Amygdala (tissue), 56 donors: ENCODE measurements around the gene PDE10A.

Source experiments
- DNase-seq, 56 donors: peaks; one replicate each; lab custom pipeline; 2025; lab: John Stamatoyannopoulos, UW

The PDE10A gene

GRCh38 chr6:165657325-165657680, 5.7 kb downstream of the PDE10A start:
- DNase-seq: no peak

- no peak for DNase-seq
Observed at GRCh38 chr6:165656581-165657324, 6.3 kb downstream of the PDE10A start.

- DNase-seq: no peak
Observed at GRCh38 chr6:165655191-165655590, 7.8 kb downstream of the PDE10A start.

GRCh38 chr6:165654144-165654543, 8.9 kb downstream of the PDE10A start:
- DNase-seq: no peak

DNA sequence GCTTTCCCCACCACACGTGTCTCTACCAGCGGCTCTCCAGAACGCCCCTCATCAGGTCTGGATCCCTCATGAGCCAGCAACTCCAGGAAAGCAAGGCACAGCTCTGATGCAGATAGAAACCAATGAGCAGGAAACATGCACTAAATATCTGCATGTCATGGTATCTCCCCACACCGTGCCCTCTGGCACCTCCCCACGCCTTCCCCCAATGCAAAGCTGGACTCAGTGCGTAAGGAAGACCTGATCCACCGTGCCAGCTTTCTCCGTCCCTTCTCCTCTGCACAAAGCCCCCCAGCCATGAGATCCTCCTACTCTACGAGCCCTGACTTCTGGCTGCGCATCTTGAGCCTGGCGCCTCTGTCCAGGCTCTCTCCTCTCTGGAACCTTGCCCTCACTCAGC, 9.4 kb downstream of the PDE10A start:
- DNase-seq: no peak

- no peak for DNase-seq
Observed at GRCh38 chr6:165653196-165653595, 9.8 kb downstream of the PDE10A start.

- DNase-seq: no peak
Observed at GRCh38 chr6:165652766-165653165, 10.3 kb downstream of the PDE10A start.

DNA sequence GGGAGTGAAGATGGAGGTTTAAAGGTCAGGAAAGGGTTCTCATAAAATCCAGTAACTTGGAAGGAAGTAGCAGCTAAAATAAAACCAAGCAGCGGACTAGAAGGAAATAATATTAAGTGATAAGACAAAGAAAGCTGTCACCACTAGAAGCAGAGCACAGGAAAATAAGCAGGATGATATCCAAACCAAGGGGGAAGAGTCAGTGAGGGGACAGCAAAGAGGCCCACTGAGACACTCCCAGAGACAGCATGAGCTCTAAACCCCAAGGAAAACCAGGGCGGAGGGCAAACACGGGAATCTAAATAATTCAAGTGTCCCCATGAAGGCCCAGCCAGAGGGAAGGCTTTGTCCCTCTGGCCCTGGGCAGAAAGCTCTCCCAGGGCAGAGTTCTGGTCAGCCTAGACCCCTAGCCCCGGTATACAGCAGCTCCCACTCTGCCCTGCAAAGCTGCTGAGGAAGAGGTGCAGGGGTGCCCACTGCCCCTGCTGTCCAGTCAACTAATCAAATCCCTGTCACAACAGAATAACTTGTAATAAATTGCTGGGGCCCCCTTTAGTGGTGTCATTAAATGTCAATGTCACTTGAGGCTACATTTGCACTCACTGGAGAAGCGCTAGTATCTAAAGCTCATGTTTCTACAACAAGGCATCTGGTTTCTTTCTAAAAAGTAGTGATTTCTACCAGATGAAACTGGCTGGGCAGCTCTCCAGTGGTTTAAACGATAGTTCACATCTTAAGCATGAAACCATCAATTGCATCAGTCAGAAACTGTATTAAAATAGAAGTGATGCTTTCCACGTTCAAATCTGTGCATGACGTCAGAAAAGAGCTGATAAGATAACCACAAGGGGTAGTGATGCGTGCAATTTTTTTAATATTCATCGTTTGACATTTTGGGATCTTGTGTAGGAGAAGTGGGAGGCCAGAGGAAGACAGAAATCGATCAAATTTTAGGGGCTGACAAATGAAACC, 13.6 kb downstream of the PDE10A start:
- DNase-seq: no peak

DNA sequence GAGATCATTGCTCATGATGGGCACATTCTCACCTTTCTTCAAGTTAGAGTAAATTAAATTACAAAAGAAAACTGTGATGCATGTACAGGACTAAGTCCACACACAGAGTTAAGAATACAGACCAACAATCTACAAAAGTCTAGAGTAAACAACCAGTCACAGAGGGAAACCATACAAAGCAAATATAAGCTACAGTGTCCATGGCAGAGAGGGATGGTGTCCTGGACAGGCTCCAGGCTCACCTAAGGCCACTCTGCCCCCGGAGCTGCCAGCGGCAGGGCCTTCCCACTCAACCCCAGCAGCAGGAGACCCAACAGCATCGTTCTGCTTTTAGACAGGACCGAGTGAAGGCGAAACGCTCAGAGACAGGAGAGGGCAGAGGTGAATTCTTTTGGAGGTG, 16.0 kb downstream of the PDE10A start:
- DNase-seq: no peak

- DNase-seq: no peak
Observed at GRCh38 chr6:165645919-165646318, 17.1 kb downstream of the PDE10A start.

DNA sequence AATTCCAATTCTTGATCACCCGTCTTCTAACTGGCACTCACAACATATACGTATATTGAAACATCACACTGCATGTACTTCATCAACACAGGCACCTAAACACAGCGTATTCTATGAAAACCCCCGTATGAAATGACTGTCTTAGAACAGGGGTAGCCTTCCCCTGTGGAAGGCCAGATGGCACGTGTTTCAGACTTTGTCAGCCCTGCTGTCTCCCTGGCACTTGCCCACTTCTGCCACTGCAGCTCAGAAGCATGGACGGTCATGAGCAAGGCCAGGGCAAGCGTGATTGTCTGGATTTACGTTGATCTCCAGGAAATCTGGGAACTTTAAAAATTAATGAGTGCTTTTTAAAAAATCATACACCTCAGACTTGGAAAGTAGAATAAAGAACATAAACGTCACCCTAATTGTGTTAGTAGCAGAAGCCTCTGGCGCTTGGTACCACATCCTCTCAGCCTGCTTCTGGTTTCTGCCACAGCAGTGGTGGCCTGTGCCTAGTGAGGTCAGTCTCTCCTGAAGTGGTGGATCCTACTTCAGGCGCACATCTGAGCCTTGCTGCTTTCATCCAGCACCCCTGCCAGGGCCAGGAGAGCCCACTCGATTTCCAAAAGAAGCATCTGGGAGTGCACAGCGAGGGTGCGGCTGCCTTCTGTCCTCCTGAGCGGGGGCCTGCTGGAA, 18.3 kb downstream of the PDE10A start:
- no peak for DNase-seq

- no peak for DNase-seq
Observed at GRCh38 chr6:165643015-165643414, 20.0 kb downstream of the PDE10A start.

DNA sequence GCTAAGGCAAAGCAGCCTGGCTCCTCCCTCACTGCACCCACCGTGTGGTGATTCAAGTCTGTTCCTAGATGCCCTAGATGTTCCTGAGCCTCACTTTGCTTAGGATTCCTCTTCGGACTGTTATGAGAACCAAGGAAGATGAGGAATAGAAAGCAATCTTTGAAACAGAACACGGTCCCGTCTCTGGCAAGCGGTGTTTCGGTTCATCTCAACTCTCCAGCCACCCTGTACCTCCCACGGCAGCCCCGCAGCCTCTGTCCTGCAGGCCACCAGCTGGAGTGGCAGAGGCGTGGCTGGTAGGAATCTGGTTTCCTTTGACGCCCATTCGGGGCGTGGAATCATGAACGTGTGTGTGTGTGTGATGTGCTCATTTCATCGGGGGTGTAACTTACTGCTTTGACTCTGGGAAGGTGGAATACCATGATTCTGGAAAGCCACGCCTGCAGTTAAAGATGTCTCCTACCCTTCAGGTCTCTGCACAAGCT, 21.3 kb downstream of the PDE10A start:
- DNase-seq: no peak

DNA sequence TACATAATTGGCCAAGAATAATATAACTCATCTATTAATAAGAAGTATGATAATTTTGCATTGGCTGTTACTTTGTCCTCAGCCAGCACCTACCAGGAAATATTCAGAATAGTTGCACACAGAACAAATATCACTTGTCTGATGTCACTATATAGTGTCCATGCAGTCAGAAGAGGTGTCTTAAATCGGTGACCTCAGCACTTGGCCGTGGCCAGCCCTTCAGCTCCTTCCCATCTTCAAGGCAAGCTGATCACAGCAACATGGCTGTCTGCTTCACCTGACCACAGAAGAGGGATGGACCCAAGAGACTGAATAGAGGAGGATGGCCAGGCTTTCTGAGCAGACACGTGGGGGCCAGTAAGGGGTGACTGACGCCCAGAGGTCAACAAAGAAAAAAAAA, 22.2 kb downstream of the PDE10A start:
- DNase-seq: no peak

DNA sequence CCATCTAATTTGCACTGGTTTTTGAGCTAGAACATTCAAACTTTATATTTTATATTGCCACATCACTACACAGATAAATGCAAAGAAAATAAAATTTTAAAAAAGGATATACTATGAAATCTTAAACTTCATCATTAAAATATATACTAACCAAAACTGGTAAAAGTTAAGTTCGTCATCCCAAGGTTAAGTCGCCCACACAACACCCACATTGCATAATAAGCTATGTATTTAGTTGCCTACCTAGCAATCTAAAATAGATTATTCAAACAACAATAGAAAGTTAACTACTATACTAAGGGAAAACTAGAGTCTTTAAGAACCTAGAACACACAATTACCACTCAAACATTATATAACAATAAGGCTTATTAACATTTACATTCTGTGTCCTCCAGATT, 24.5 kb downstream of the PDE10A start:
- DNase-seq: no peak

- DNase-seq: no peak
Observed at GRCh38 chr6:165637586-165637985, 25.5 kb downstream of the PDE10A start.

DNA sequence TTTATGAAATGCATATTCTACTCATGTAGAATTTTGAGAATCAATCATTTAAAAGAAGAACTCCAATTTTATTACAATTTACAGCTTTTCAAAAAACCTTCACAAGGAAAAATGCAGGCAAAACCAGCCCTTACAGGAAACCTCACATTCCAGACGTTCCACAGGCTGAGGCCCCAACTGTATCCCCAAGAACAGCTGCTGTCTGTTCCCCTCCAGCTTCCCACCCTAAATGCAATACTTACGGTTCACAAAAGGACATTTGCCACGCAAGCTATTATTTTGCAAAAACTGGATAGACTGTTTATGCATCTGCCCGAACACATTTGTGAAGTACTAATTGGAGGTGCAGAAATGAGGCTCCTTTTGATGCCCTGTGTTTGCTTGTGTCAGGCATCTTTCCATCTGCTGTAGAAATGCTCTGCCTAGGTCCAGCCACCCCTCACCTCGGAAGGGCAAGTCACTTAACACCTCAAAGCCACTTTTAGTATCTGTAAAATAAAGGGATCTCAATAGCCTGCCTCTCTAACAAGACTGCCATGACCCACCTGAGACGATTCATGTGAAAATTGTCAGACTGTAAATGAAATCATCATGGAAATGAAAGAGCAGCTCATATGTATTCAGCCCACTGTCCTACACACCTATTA, 26.5 kb downstream of the PDE10A start:
- no peak for DNase-seq

GRCh38 chr6:165635965-165636364, 27.1 kb downstream of the PDE10A start:
- DNase-seq: no peak

DNA sequence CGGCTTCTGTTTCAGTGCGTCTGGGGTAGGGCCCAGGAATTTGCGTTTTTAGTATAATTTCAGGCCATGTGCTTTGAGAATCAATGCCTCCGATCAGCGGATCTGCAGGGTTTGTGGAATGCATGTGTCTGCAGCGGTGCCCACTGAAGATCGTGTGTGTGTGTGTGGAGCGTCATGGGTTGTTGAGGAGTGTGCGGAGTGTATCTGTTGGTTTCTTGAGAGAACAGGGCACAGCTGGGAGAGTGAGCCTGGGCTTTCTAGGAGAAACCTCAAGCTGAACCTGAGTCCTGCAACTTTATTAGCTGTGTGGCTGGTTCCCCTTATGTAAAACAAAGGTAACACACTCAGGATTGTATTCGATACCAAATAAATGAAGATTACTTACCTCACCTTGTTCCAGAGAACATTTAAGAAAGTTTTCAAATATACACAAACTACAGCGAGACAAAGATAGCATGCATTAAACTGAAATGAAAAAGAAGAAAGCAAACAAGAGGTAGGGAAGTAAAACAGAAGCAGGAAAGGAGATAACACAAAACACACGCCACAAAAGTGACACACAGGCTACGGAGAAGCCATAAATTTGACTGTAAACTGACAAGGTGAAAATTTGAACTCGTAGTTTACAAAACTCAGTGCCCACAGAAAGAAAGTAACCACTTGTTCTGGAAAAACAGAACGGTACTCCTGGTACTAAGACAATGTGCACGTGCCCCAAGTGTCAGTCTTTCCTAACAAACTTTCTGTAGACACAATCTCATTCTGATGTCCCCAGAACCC, 28.8 kb downstream of the PDE10A start:
- DNase-seq: no peak

DNA sequence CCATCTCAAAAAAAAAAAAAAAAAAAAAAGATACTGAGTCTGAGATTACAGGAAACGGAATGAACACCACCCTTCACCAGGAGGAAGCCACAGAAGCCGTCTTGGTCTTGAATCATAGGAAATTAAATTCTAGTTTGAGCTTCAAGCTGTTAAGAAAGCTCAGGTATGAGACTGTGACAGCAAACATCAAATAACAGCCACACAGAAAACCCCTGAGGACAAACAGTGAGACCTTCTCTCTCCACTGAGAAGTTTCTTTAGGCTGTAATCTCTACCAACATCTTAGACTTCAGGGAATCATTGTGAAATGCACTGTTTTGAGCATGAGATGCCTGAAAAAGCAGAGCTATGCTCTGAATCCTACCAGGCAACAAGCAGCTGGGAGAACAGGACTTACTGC, 30.8 kb downstream of the PDE10A start:
- no peak for DNase-seq
